Stomach (tissue), 4 donors: ENCODE data around the gene ODAD4.

Experiments used
- EP300 ChIP-seq: sonication (generic); formaldehyde crosslinking; IDR thresholded peaks from one replicate; pipeline ENCODE4 v1.6.1; 2017; ENCODE audit warnings: antibody characterized with exemption
- POLR2A ChIP-seq, 4 donors: fragments of 450-650 bp; IDR thresholded peaks; one replicate each; pipeline ENCODE4 v1.6.1; 2016; ENCODE audit warnings: antibody characterized with exemption in 4 of 4, control low read depth in 2 of 4, mild to moderate bottlenecking in 1 of 4, moderate library complexity in 1 of 4
- POLR2AphosphoS5 ChIP-seq, 3 donors: sonication (generic); formaldehyde crosslinking; IDR thresholded peaks; one replicate each; pipeline ENCODE4 v1.6.1; 2016; ENCODE audit warnings: antibody characterized with exemption in 3 of 3
- TF ChIP-seq, protein P1 (sequence below), 7 experiments: fragments of 450-650 bp in 4 of 7; fragments of 200-600 bp in 3 of 7; sonication (generic) in 3 of 7; IDR thresholded peaks; one replicate each; pipeline ENCODE4 v1.5.1; 2016 to 2019; ENCODE audit warnings: antibody characterized with exemption in 7 of 7, control low read depth in 2 of 7, mild to moderate bottlenecking in 1 of 7

DNA sequence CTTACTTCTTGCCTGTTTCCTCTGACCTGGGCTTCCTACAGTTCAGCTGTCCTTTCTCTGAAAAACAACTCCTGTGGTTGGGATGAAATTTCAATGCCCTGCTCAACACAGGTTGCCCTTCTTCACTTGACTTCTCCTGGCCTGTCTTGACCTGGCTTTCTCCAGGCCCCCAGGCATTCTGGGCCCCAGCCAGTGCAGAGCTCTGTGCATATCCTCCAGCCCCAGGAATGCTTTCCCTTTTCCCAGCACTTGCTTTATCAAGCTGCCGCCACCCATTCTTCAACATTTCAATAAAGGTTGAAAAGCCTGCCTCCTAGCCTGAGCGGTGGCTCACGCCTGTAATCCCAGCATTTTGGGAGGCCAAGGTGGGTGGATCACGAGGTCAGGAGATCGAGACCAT lies 10.8 kb downstream of the ODAD4 start:
- TF ChIP-seq POLR2AphosphoS5 (IDR thresholded peaks at IDR 0.05) (no peak), POLR2A (IDR thresholded peaks at IDR 0.05) (no peak), EP300 (no peak)
- TF ChIP-seq, protein P1, sequence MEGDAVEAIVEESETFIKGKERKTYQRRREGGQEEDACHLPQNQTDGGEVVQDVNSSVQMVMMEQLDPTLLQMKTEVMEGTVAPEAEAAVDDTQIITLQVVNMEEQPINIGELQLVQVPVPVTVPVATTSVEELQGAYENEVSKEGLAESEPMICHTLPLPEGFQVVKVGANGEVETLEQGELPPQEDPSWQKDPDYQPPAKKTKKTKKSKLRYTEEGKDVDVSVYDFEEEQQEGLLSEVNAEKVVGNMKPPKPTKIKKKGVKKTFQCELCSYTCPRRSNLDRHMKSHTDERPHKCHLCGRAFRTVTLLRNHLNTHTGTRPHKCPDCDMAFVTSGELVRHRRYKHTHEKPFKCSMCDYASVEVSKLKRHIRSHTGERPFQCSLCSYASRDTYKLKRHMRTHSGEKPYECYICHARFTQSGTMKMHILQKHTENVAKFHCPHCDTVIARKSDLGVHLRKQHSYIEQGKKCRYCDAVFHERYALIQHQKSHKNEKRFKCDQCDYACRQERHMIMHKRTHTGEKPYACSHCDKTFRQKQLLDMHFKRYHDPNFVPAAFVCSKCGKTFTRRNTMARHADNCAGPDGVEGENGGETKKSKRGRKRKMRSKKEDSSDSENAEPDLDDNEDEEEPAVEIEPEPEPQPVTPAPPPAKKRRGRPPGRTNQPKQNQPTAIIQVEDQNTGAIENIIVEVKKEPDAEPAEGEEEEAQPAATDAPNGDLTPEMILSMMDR (IDR thresholded peaks at IDR 0.05): no peak
